Stimulated activated CD4-positive, alpha-beta T cell treated with anti-CD3 and anti-CD28 coated beads, Interleukin-15, amount 100 ng/mL, for 1 hour (primary cell): ENCODE results near the gene FGF1.

Experiments used
- DNase-seq, 2 donors: peaks; one replicate each; pipeline ENCODE4 v3.0.0-alpha.2; 2020; ENCODE audit warnings: low read depth in 1 of 2, low spot score in 1 of 2

The FGF1 gene

GRCh38 chr5:142614054-142614453 is 71.8 kb downstream of the FGF1 start:
- no peak for DNase-seq

- DNase-seq: no peak
These were observed 72.6 kb downstream of the FGF1 start for GRCh38 chr5:142613271-142613671.

GRCh38 chr5:142612494-142613270 is 73.2 kb downstream of the FGF1 start:
- DNase-seq: no peak

GRCh38 chr5:142611154-142611553 is 74.7 kb downstream of the FGF1 start:
- DNase-seq: peak; percentile 21 to 60

- no peak for DNase-seq
These were observed 75.5 kb downstream of the FGF1 start for GRCh38 chr5:142610176-142611001.

- DNase-seq: no peak
These were observed 76.7 kb downstream of the FGF1 start for GRCh38 chr5:142609142-142609541.

- DNase-seq: no peak
These were observed 77.8 kb downstream of the FGF1 start for GRCh38 chr5:142608081-142608480.

GRCh38 chr5:142605611-142606010 is 80.3 kb downstream of the FGF1 start:
- no peak for DNase-seq

GRCh38 chr5:142602720-142603245 is 83.1 kb downstream of the FGF1 start:
- DNase-seq: no peak

- DNase-seq: no peak
These were observed 84.5 kb downstream of the FGF1 start for GRCh38 chr5:142601432-142601831.

- no peak for DNase-seq
These were observed 85.1 kb downstream of the FGF1 start for GRCh38 chr5:142600611-142601358.

GRCh38 chr5:142600092-142600491 is 85.8 kb downstream of the FGF1 start:
- DNase-seq: no peak

- DNase-seq: no peak
These were observed 87.6 kb downstream of the FGF1 start for GRCh38 chr5:142598338-142598700.

GRCh38 chr5:142597546-142598337 is 88.1 kb downstream of the FGF1 start:
- DNase-seq: no peak

GRCh38 chr5:142597025-142597424 is 88.9 kb downstream of the FGF1 start:
- no peak for DNase-seq

- DNase-seq: no peak
These were observed 93.5 kb downstream of the FGF1 start for GRCh38 chr5:142592365-142592764.

- no peak for DNase-seq
These were observed 95.2 kb downstream of the FGF1 start for GRCh38 chr5:142590451-142591231.

- no peak for DNase-seq
These were observed 96.2 kb downstream of the FGF1 start for GRCh38 chr5:142589720-142590119.

- DNase-seq: no peak
These were observed 98.4 kb downstream of the FGF1 start for GRCh38 chr5:142587354-142587965.
